ENCODE measurements around the gene FGF2.
A peak's percentile ranks its signal among the peaks of the same experiment; 100 is the strongest.

Gene FGF2

DNA sequence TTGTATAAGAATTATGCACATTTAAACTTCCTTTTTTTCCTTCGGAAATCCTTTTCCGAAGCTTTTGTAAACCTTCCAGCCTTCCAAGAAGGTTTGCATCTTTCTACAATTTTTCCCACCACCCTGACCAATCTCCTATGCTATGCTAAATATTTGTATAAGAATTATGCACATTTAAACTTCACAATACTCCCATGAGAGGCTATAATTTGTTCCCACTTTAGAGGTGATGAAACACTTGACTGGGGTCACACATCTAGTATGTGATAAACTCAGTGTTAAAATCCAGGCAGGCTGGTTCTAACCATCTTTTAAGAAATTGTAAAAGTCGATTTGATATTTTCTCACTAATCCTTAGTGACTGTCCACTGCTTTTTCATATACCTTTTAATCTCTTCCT is 73.7 kb downstream of the FGF2 start:
- Histone ChIP-seq H4K91ac (ENCODE audit: low read length) (no peak overlapping the region), H3K18ac (ENCODE audit: low read depth in 1 of 2, low read length in 2 of 2) (no peak overlapping the region), H3K9me3 (ENCODE audit: control insufficient read depth, low read length) (no peaks in the 10 kb centered on the region), H3K4me3 (ENCODE audit: insufficient read depth in 1 of 2, low read depth in 1 of 2, low read length in 2 of 2) (no peak overlapping the region), H2BK15ac (ENCODE audit: low read depth, poor library complexity, severe bottlenecking) (no peak overlapping the region), H2BK120ac (ENCODE audit: low read depth, low read length) (no peak overlapping the region), H2BK5ac (ENCODE audit: low read depth, low read length, poor library complexity, severe bottlenecking) (no peak overlapping the region), H3K4ac (ENCODE audit: low read depth in 1 of 2, low read length in 2 of 2) (no peak overlapping the region), H2AFZ (ENCODE audit: low read depth, low read length) (no peak overlapping the region), H3K14ac (ENCODE audit: low read length in 2 of 2) (no peak overlapping the region), H2BK12ac (ENCODE audit: low read length in 2 of 2) (no peak overlapping the region), H3K4me2 (ENCODE audit: low read length, poor library complexity, severe bottlenecking) (no peak overlapping the region), H3K36me3 (ENCODE audit: control insufficient read depth in 1 of 2, insufficient read depth in 2 of 2, low read depth in 1 of 2, low read length in 2 of 2) (peaks cover 5 to 14% of the 10 kb centered on the region in 2 experiments), H3K9ac (ENCODE audit: low read length) (no peak overlapping the region), H3K4me1 (ENCODE audit: control insufficient read depth, insufficient read depth, low read depth, low read length) (peaks cover 5% of the 10 kb centered on the region), H3K79me1 (replicated peaks; ENCODE audit: low read length, poor library complexity, severe bottlenecking) (peaks cover 3% of the 10 kb centered on the region), H4K8ac (ENCODE audit: low read length) (no peak overlapping the region), H3K23ac (ENCODE audit: low read length in 2 of 2) (no peak overlapping the region), H3K27me3 (ENCODE audit: control insufficient read depth in 1 of 2, insufficient read depth in 1 of 2, low read length in 2 of 2) (no peaks in the 10 kb centered on the region), H2AK5ac (ENCODE audit: low read length, severe bottlenecking) (no peak overlapping the region), H3K27ac (ENCODE audit: low read length, poor library complexity, severe bottlenecking) (no peak overlapping the region)
- no peak for DNase-seq
- WGBS, result 84% methylated on average over 3 of the region's 3 CpGs

DNA sequence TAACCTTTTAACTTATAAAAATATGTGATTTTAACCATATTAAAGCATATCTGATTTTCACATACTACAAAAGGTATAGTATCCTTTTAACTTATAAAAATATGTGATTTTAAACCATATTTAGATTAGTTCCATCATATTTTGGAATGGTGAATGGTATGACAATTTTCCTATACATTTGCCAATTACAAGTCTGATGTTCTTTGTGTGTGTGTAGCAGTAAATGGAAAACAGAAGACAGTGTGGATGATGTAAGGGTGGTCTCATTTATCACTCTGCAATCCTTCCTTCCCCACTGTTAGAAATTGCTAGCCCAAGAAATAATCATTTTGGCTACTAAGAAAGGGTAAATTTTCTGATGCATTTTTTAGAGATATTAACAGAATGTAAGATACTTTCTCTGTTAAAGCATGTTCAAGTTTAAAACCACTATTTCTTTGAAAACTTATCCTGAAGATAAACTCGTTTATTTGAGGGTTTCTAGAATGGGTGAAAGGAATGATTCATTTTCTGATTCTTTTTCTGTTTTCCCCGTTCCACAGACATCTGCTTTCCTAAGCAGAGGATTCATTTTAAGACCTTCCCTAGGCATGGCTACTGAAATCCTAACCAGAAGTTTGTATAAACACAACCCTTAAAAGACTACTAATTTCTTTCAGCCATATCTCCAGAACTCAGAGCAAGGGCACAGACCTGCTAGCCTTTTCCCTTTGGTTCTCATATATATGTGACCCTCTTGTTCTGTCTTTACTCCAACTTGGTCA is 74.8 kb downstream of the FGF2 start:
- H4K91ac ChIP-seq (ENCODE audit: low read length), result no peak overlapping the region
- peaks cover 3% of the 10 kb centered on the region for H3K79me1 ChIP-seq (replicated peaks; ENCODE audit: low read length, poor library complexity, severe bottlenecking)
- no peak overlapping the region for H2AFZ ChIP-seq (ENCODE audit: low read depth, low read length)
- DNase-seq, result no peak
- H2BK5ac ChIP-seq (ENCODE audit: low read depth, low read length, poor library complexity, severe bottlenecking), result no peak overlapping the region
- no peak overlapping the region for H3K18ac ChIP-seq (ENCODE audit: low read depth in 1 of 2, low read length in 2 of 2)
- no peak overlapping the region for H3K14ac ChIP-seq (ENCODE audit: low read length in 2 of 2)
- no peak overlapping the region for H3K27ac ChIP-seq (ENCODE audit: low read length, poor library complexity, severe bottlenecking)
- H3K9ac ChIP-seq (ENCODE audit: low read length), result no peak overlapping the region
- H3K4me3 ChIP-seq (ENCODE audit: insufficient read depth in 1 of 2, low read depth in 1 of 2, low read length in 2 of 2), result no peak overlapping the region
- no peaks in the 10 kb centered on the region for H3K9me3 ChIP-seq (ENCODE audit: control insufficient read depth, low read length)
- H2BK15ac ChIP-seq (ENCODE audit: low read depth, poor library complexity, severe bottlenecking), result no peak overlapping the region
- no peak overlapping the region for H3K23ac ChIP-seq (ENCODE audit: low read length in 2 of 2)
- 63% methylated on average over 1 of the region's 2 CpGs for WGBS
- no peak overlapping the region for H2BK120ac ChIP-seq (ENCODE audit: low read depth, low read length)
- peaks cover 5% of the 10 kb centered on the region for H3K4me1 ChIP-seq (ENCODE audit: control insufficient read depth, insufficient read depth, low read depth, low read length)
- H2BK12ac ChIP-seq (ENCODE audit: low read length in 2 of 2), result no peak overlapping the region
- H4K8ac ChIP-seq (ENCODE audit: low read length), result no peak overlapping the region
- no peaks in the 10 kb centered on the region for H3K27me3 ChIP-seq (ENCODE audit: control insufficient read depth in 1 of 2, insufficient read depth in 1 of 2, low read length in 2 of 2)
- H2AK5ac ChIP-seq (ENCODE audit: low read length, severe bottlenecking), result no peak overlapping the region
- peaks cover 5 to 8% of the 10 kb centered on the region in 2 experiments for H3K36me3 ChIP-seq (ENCODE audit: control insufficient read depth in 1 of 2, insufficient read depth in 2 of 2, low read depth in 1 of 2, low read length in 2 of 2)
- no peak overlapping the region for H3K4me2 ChIP-seq (ENCODE audit: low read length, poor library complexity, severe bottlenecking)
- H3K4ac ChIP-seq (ENCODE audit: low read depth in 1 of 2, low read length in 2 of 2), result no peak overlapping the region

DNA sequence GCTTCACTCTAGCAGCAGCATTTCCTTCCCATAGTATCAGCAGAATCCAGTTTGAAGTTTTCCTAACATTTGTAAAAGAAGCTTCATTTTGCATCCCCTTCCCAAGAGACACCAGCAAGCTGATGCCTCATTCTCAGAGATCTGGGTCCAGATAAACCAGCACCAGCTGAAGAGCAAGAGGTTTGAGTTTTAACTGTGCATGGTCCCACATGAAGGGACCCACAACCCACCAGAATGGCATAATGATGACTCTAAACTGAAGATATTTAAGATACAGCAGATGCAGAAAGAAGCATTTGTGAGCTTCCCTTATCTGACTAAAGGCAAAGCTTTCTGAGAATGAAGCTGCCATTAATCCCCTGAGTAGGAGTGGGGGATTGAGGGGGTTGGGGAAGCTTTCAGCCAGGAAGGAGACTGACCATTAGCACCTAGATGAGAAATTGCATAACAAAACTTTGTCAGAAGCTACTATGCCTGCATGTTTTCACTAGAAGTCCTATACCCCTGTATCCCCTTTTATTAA is 77.2 kb downstream of the FGF2 start:
- no peak overlapping the region for H3K23ac ChIP-seq (ENCODE audit: low read length in 2 of 2)
- H2AFZ ChIP-seq (ENCODE audit: low read depth, low read length), result no peak overlapping the region
- H4K8ac ChIP-seq (ENCODE audit: low read length), result no peak overlapping the region
- peaks cover 3% of the 10 kb centered on the region for H3K4me1 ChIP-seq (ENCODE audit: control insufficient read depth, insufficient read depth, low read depth, low read length)
- H2AK5ac ChIP-seq (ENCODE audit: low read length, severe bottlenecking), result no peak overlapping the region
- no peak overlapping the region for H2BK15ac ChIP-seq (ENCODE audit: low read depth, poor library complexity, severe bottlenecking)
- H2BK120ac ChIP-seq (ENCODE audit: low read depth, low read length), result no peak overlapping the region
- H3K4me3 ChIP-seq (ENCODE audit: insufficient read depth in 1 of 2, low read depth in 1 of 2, low read length in 2 of 2), result no peak overlapping the region
- no peak overlapping the region for H3K4ac ChIP-seq (ENCODE audit: low read depth in 1 of 2, low read length in 2 of 2)
- no peak overlapping the region for H3K4me2 ChIP-seq (ENCODE audit: low read length, poor library complexity, severe bottlenecking)
- no peak overlapping the region for H3K9ac ChIP-seq (ENCODE audit: low read length)
- no peak overlapping the region for H2BK5ac ChIP-seq (ENCODE audit: low read depth, low read length, poor library complexity, severe bottlenecking)
- H3K27ac ChIP-seq (ENCODE audit: low read length, poor library complexity, severe bottlenecking), result no peak overlapping the region
- no peaks in the 10 kb centered on the region for H3K27me3 ChIP-seq (ENCODE audit: control insufficient read depth in 1 of 2, insufficient read depth in 1 of 2, low read length in 2 of 2)
- no peak for DNase-seq
- H3K79me1 ChIP-seq (replicated peaks; ENCODE audit: low read length, poor library complexity, severe bottlenecking), result peaks cover 3% of the 10 kb centered on the region
- H3K18ac ChIP-seq (ENCODE audit: low read depth in 1 of 2, low read length in 2 of 2), result peak overlapping the region in 1 of 2 experiments; percentile 49
- no peak overlapping the region for H4K91ac ChIP-seq (ENCODE audit: low read length)
- H3K9me3 ChIP-seq (ENCODE audit: control insufficient read depth, low read length), result no peaks in the 10 kb centered on the region
- H3K14ac ChIP-seq (ENCODE audit: low read length in 2 of 2), result no peak overlapping the region
- peaks cover 0 to 5% of the 10 kb centered on the region in 2 experiments for H3K36me3 ChIP-seq (ENCODE audit: control insufficient read depth in 1 of 2, insufficient read depth in 2 of 2, low read depth in 1 of 2, low read length in 2 of 2)
- H2BK12ac ChIP-seq (ENCODE audit: low read length in 2 of 2), result peak overlapping the region in 1 of 2 experiments; percentile 55

DNA sequence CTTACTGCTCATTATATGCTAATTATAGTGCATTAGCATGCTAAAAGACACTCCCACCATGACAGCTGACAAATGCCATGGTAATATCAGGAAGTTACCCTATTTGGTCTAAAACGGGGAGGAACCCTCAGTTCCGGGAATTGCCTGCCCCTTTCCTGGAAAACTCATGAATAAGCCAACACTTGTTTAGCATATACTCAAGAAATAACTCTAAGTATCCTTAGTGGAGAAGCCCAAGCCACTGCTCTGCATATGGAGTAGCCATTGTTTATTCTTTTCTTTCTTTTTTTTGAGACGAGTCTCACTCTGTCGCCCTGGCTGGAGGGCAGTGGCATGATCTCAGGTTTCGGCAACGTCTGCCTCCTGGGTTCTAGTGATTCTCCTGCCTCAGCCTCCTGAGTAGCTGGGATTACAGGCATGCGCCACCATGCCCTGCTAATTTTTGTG is 80.3 kb downstream of the FGF2 start:
- DNase-seq, result no peak
- Histone ChIP-seq H3K27ac (ENCODE audit: low read length, poor library complexity, severe bottlenecking) (no peak overlapping the region), H2BK5ac (ENCODE audit: low read depth, low read length, poor library complexity, severe bottlenecking) (no peak overlapping the region), H3K23ac (ENCODE audit: low read length in 2 of 2) (no peak overlapping the region), H4K8ac (ENCODE audit: low read length) (no peak overlapping the region), H2BK120ac (ENCODE audit: low read depth, low read length) (no peak overlapping the region), H3K18ac (ENCODE audit: low read depth in 1 of 2, low read length in 2 of 2) (no peak overlapping the region), H3K4me1 (ENCODE audit: control insufficient read depth, insufficient read depth, low read depth, low read length) (no peaks in the 10 kb centered on the region), H3K4me2 (ENCODE audit: low read length, poor library complexity, severe bottlenecking) (no peak overlapping the region), H3K9me3 (ENCODE audit: control insufficient read depth, low read length) (no peaks in the 10 kb centered on the region), H3K14ac (ENCODE audit: low read length in 2 of 2) (no peak overlapping the region), H3K4ac (ENCODE audit: low read depth in 1 of 2, low read length in 2 of 2) (no peak overlapping the region), H2BK12ac (ENCODE audit: low read length in 2 of 2) (no peak overlapping the region), H3K36me3 (ENCODE audit: control insufficient read depth in 1 of 2, insufficient read depth in 2 of 2, low read depth in 1 of 2, low read length in 2 of 2) (peaks cover 2 to 8% of the 10 kb centered on the region in 2 experiments), H4K91ac (ENCODE audit: low read length) (no peak overlapping the region), H2AK5ac (ENCODE audit: low read length, severe bottlenecking) (no peak overlapping the region), H3K4me3 (ENCODE audit: insufficient read depth in 1 of 2, low read depth in 1 of 2, low read length in 2 of 2) (no peak overlapping the region), H3K27me3 (ENCODE audit: control insufficient read depth in 1 of 2, insufficient read depth in 1 of 2, low read length in 2 of 2) (no peaks in the 10 kb centered on the region), H3K9ac (ENCODE audit: low read length) (no peak overlapping the region), H2AFZ (ENCODE audit: low read depth, low read length) (no peak overlapping the region), H3K79me1 (replicated peaks; ENCODE audit: low read length, poor library complexity, severe bottlenecking) (peaks cover 1% of the 10 kb centered on the region), H2BK15ac (ENCODE audit: low read depth, poor library complexity, severe bottlenecking) (no peak overlapping the region)
- over 99% methylated on average over 7 of the region's 7 CpGs for WGBS
